Parathyroid adenoma (tissue), 2 donors: Measurements from ENCODE around the gene SLC13A3.

Experiments
- H2AFZ ChIP-seq: fragments of 300-600 bp; sonication (generic); one replicate; pipeline ENCODE4 v1.7.0; 2017; ENCODE audit warnings: antibody characterized with exemption, mild to moderate bottlenecking
- H3K27ac ChIP-seq: fragments of 300-600 bp; sonication (generic); one replicate; pipeline ENCODE4 v1.7.0; 2017
- H3K27me3 ChIP-seq: fragments of 300-600 bp; sonication (generic); one replicate; pipeline ENCODE4 v1.7.0; 2017; ENCODE audit warnings: low read length; ENCODE audit not compliant: control insufficient read depth, insufficient read depth
- H3K36me3 ChIP-seq: fragments of 300-600 bp; sonication (generic); one replicate; pipeline ENCODE4 v1.7.0; 2017; ENCODE audit warnings: low read length; ENCODE audit not compliant: control insufficient read depth, insufficient read depth
- H3K4me1 ChIP-seq: fragments of 300-600 bp; sonication (generic); one replicate; pipeline ENCODE4 v1.7.0; 2017; ENCODE audit warnings: control low read depth
- H3K4me2 ChIP-seq: fragments of 300-600 bp; sonication (generic); one replicate; pipeline ENCODE4 v1.7.0; 2017; ENCODE audit warnings: low read length
- H3K4me3 ChIP-seq: fragments of 300-600 bp; sonication (generic); one replicate; pipeline ENCODE4 v1.7.0; 2017; ENCODE audit warnings: low read depth, low read length
- H3K79me2 ChIP-seq: fragments of 300-600 bp; sonication (generic); one replicate; pipeline ENCODE4 v1.7.0; 2017; ENCODE audit warnings: control low read depth
- H3K9ac ChIP-seq: fragments of 300-600 bp; sonication (generic); one replicate; pipeline ENCODE4 v1.7.0; 2017; ENCODE audit warnings: mild to moderate bottlenecking
- H3K9me3 ChIP-seq: fragments of 300-600 bp; sonication (generic); one replicate; pipeline ENCODE4 v1.7.0; 2017; ENCODE audit warnings: low read length; ENCODE audit not compliant: control insufficient read depth
- TF ChIP-seq, protein P1 (sequence below): fragments of 300-600 bp; sonication (generic); IDR thresholded peaks from one replicate; pipeline ENCODE4 v1.7.0; 2017; ENCODE audit warnings: antibody characterized with exemption, mild to moderate bottlenecking
- donor health status: primary hyperparathyroidism.

Gene SLC13A3

DNA sequence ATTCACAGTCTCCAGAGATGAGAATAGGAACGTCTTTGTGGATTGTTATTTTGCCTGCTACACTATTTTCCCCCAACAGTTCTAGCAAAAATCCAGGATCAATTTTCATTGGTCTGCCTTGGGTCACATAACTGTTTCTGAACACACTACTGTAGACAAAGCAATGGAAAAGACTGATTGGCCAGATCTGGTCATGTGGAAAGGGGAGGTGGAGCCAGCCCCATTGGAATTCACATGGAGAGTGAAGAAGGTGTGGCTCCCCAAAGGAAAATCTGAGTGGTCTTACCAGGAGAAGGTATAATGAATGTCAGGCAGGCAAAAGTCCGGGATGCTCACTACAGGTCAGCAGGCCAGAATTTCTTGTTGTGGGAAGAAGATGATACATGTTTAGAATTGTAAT lies 47.5 kb upstream of the SLC13A3 start:
- H3K27ac ChIP-seq: no peak overlapping the region
- no peak overlapping the region for H3K4me3 ChIP-seq
- TF ChIP-seq, protein P1, sequence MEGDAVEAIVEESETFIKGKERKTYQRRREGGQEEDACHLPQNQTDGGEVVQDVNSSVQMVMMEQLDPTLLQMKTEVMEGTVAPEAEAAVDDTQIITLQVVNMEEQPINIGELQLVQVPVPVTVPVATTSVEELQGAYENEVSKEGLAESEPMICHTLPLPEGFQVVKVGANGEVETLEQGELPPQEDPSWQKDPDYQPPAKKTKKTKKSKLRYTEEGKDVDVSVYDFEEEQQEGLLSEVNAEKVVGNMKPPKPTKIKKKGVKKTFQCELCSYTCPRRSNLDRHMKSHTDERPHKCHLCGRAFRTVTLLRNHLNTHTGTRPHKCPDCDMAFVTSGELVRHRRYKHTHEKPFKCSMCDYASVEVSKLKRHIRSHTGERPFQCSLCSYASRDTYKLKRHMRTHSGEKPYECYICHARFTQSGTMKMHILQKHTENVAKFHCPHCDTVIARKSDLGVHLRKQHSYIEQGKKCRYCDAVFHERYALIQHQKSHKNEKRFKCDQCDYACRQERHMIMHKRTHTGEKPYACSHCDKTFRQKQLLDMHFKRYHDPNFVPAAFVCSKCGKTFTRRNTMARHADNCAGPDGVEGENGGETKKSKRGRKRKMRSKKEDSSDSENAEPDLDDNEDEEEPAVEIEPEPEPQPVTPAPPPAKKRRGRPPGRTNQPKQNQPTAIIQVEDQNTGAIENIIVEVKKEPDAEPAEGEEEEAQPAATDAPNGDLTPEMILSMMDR: no peak
- H3K36me3 ChIP-seq: no peaks in the 10 kb centered on the region
- H2AFZ ChIP-seq: no peak overlapping the region
- no peaks in the 10 kb centered on the region for H3K27me3 ChIP-seq
- no peaks in the 10 kb centered on the region for H3K79me2 ChIP-seq
- H3K9ac ChIP-seq: no peak overlapping the region
- H3K4me1 ChIP-seq: no peaks in the 10 kb centered on the region
- H3K4me2 ChIP-seq: no peak overlapping the region
- H3K9me3 ChIP-seq: no peaks in the 10 kb centered on the region

- no peak overlapping the region for H3K27ac ChIP-seq
- no peaks in the 10 kb centered on the region for H3K9me3 ChIP-seq
- H3K4me3 ChIP-seq: no peak overlapping the region
- no peak overlapping the region for H2AFZ ChIP-seq
- TF ChIP-seq, protein P1: no peak
- no peaks in the 10 kb centered on the region for H3K27me3 ChIP-seq
- no peaks in the 10 kb centered on the region for H3K4me1 ChIP-seq
- no peaks in the 10 kb centered on the region for H3K36me3 ChIP-seq
- no peak overlapping the region for H3K9ac ChIP-seq
- no peak overlapping the region for H3K4me2 ChIP-seq
- H3K79me2 ChIP-seq: no peaks in the 10 kb centered on the region
Observed at GRCh38 chr20:46696791-46697279, 45.6 kb upstream of the SLC13A3 start.

DNA sequence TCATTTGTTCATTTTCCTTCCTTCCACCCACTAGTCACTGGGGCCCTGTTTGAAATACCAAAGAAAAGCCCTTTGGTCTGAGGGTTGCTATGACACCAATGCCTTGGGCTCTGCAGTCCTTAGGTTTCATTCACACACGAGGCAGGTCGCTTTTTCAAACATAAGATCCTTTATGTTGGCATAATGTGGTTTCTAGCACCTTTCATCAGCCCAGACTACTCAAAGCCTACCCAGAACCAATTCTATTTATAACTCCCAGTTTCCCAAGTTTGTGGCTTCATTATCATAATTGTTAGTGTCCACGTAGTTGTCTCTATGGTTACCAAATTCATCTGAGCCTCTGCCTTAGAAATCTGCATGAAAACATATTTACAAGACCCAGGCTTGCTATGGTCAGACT lies 44.6 kb upstream of the SLC13A3 start:
- Histone ChIP-seq H3K27ac (no peak overlapping the region), H2AFZ (peak overlapping the region; percentile 13), H3K9me3 (no peaks in the 10 kb centered on the region), H3K79me2 (no peaks in the 10 kb centered on the region), H3K9ac (no peak overlapping the region), H3K4me2 (no peak overlapping the region), H3K4me3 (no peak overlapping the region), H3K4me1 (no peaks in the 10 kb centered on the region), H3K36me3 (no peaks in the 10 kb centered on the region), H3K27me3 (no peaks in the 10 kb centered on the region)
- TF ChIP-seq, protein P1: no peak

GRCh38 chr20:46694484-46694883 lies 43.2 kb upstream of the SLC13A3 start:
- no peaks in the 10 kb centered on the region for H3K27me3 ChIP-seq
- H3K4me2 ChIP-seq: no peak overlapping the region
- H3K9me3 ChIP-seq: no peaks in the 10 kb centered on the region
- no peak overlapping the region for H3K27ac ChIP-seq
- H3K9ac ChIP-seq: no peak overlapping the region
- H3K4me1 ChIP-seq: no peaks in the 10 kb centered on the region
- no peaks in the 10 kb centered on the region for H3K36me3 ChIP-seq
- H3K4me3 ChIP-seq: no peak overlapping the region
- H3K79me2 ChIP-seq: no peaks in the 10 kb centered on the region
- no peak overlapping the region for H2AFZ ChIP-seq
- TF ChIP-seq, protein P1: no peak

- Histone ChIP-seq H3K4me3 (no peak overlapping the region), H3K27ac (no peak overlapping the region), H3K9me3 (no peaks in the 10 kb centered on the region), H3K9ac (no peak overlapping the region), H3K79me2 (peaks cover 18% of the 10 kb centered on the region), H3K4me2 (no peak overlapping the region), H2AFZ (no peak overlapping the region), H3K27me3 (no peaks in the 10 kb centered on the region), H3K4me1 (peaks cover 4% of the 10 kb centered on the region), H3K36me3 (no peaks in the 10 kb centered on the region)
- TF ChIP-seq, protein P1: no peak
Observed at GRCh38 chr20:46691196-46691595, 39.9 kb upstream of the SLC13A3 start.
